ENCODE results near the gene NUP93.

GRCh38 chr16:56869513-56870275 lies 139.8 kb downstream of the NUP93 start:
- TF ChIP-seq CTCF (IDR thresholded peaks at IDR 0.05): no peak
- no peak for TF ChIP-seq POLR2A (IDR thresholded peaks at IDR 0.05)
- TF ChIP-seq POLR2AphosphoS5 (IDR thresholded peaks at IDR 0.05): no peak

Measured in prostate gland (tissue), 2 donors.